ENCODE measurements around the gene PRPF19. TPM values are rescaled to one million over a fixed set of nuclear protein-coding genes. Genes with fewer than 3 reads are reported as not detected.

The PRPF19 gene
- total and polyA plus RNA-seq, 4 experiments from 2014 or later, result 10.8 to 99.2 (median 57.2) TPM

DNA sequence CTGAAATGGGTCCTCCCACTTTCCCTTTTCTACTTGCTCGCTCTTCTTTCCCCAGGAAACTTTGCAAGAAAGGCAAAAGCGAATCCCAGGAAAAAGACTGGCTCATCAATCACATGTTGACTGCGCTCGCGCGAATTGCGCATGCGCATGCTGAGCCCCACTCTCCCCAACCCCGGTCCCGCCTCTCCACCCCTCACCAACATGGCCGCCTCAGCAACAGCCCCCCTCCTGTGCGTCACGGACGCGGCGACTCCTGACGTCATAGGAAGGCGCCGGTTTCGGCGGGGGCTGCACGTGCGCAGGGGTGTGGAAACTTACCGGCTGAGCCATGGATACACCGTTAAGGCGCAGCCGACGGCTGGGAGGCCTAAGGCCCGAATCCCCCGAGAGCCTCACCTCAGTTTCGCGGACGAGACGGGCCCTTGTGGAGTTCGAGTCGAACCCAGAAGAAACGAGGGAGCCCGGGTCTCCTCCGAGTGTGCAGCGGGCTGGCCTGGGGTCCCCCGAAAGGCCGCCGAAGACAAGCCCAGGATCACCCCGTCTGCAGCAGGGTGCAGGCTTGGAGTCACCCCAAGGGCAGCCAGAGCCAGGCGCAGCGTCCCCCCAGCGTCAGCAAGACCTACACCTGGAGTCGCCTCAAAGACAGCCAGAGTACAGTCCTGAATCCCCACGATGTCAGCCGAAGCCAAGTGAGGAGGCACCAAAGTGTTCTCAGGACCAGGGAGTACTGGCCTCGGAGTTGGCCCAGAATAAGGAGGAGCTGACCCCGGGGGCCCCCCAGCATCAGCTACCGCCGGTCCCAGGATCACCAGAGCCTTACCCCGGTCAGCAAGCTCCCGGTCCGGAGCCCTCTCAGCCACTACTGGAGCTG, 64.4 kb downstream of the PRPF19 start, which contains the start of gene CCDC86:
TSS of gene CCDC86 (plus strand) at position 317 of the 871 bp plus-strand sequence. CDS start at position 329, 12 bp downstream.
- peak within 1 kb of the TSS; percentile 93 to 99 (median 97) for H3K27ac Mint-ChIP-seq
- H3K4me3 ChIP-seq (ENCODE audit: low read length in 2 of 2), result peak within 1 kb of the TSS; percentile 69 to 87
- peaks cover 0 to 3% (median 0%) of the 10 kb centered on the region in 8 donors for H3K9me3 Mint-ChIP-seq
- H3K27ac ChIP-seq (ENCODE audit: low read depth, low read length), result peak within 1 kb of the TSS; percentile 68
- H3K4me1 Mint-ChIP-seq, result peaks cover 31 to 53% (median 43%) of the 10 kb centered on the region in 4 donors
- peaks cover 38% of the 10 kb centered on the region for H3K4me1 ChIP-seq (ENCODE audit: insufficient read depth, low read length)
- peak within 1 kb of the TSS; percentile 89 to 99 (median 96) for H3K4me3 Mint-ChIP-seq
- CTCF ChIA-PET (ENCODE audit: partially characterized antibody), result interaction anchor here (0.7 to 2.0 kb wide), 6 partner anchors 9 to 345 kb away, joined by 3 to 10 read pairs (median 4); no protein-coding TSS in a partner anchor
- no peaks in the 10 kb centered on the region for H3K27me3 ChIP-seq (ENCODE audit: insufficient read depth, low read length)
- intact Hi-C loops (cut with micrococcal nuclease), result loop anchor here (1.0 kb wide), 2 partner anchors 64 to 319 kb away; partner anchors contain the start of genes PRPF19 and VPS37C
- peaks cover 4 to 16% of the 10 kb centered on the region in 2 donors for H3K36me3 Mint-ChIP-seq
- H3K9me3 ChIP-seq (ENCODE audit: control insufficient read depth in 1 of 2, low read length in 2 of 2), result no peaks in the 10 kb centered on the region
- no peaks in the 10 kb centered on the region for H3K27me3 Mint-ChIP-seq
- DNase-seq, result peak; percentile 97 to 100 (median 98)
- POLR2A ChIA-PET (ENCODE audit: partially characterized antibody), result interaction anchor here (0.5 to 1.3 kb wide), 6 partner anchors 19 to 200 kb away, joined by 3 to 5 read pairs (median 4); no protein-coding TSS in a partner anchor
- no peaks in the 10 kb centered on the region for H3K36me3 ChIP-seq (ENCODE audit: insufficient read depth, low read length)

Other genes with a start within 250 kb of the PRPF19 start
- not detected for gene MS4A8, start 207.0 kb downstream of the PRPF19 start, total RNA-seq
- not detected for gene MS4A8, start 207.0 kb downstream of the PRPF19 start, polyA plus RNA-seq
- gene MS4A18, start 181.9 kb downstream of the PRPF19 start, total RNA-seq, result not detected
- gene MS4A18, start 181.9 kb downstream of the PRPF19 start, polyA plus RNA-seq, result not detected
- not detected for gene MS4A15, start 149.7 kb downstream of the PRPF19 start, total RNA-seq
- not detected for gene MS4A15, start 149.7 kb downstream of the PRPF19 start, polyA plus RNA-seq
- not detected for gene MS4A10, start 121.3 kb downstream of the PRPF19 start, total RNA-seq
- not detected for gene MS4A10, start 121.3 kb downstream of the PRPF19 start, polyA plus RNA-seq
- 1 to 10 TPM; 7.5 to 9.6 TPM for gene CCDC86, start 64.5 kb downstream of the PRPF19 start, total RNA-seq
- 10 to 100 TPM; 12.5 to 17.2 TPM for gene CCDC86, start 64.5 kb downstream of the PRPF19 start, polyA plus RNA-seq
- 1 to 10 TPM; 3.6 TPM for gene PTGDR2, start 50.6 kb downstream of the PRPF19 start, total RNA-seq
- 1 to 10 TPM; 1.9 to 3.5 TPM for gene PTGDR2, start 50.6 kb downstream of the PRPF19 start, polyA plus RNA-seq
- under 1 TPM; 0.33 to 0.41 TPM for gene ZP1, start 39.0 kb downstream of the PRPF19 start, total RNA-seq
- gene ZP1, start 39.0 kb downstream of the PRPF19 start, polyA plus RNA-seq, result under 1 TPM in 1 of 2 donors, not detected in 1; 0.50 TPM
- gene TMEM109, start 7.6 kb upstream of the PRPF19 start, total RNA-seq, result 10 to 100 TPM; 66.9 to 68.0 TPM
- gene TMEM109, start 7.6 kb upstream of the PRPF19 start, polyA plus RNA-seq, result 100 to 1,000 TPM; 195 to 333 TPM
- gene TMEM132A, start 17.9 kb upstream of the PRPF19 start, total RNA-seq, result under 1 TPM; 0.78 to 0.93 TPM
- not detected for gene TMEM132A, start 17.9 kb upstream of the PRPF19 start, polyA plus RNA-seq
- 1 to 10 TPM; 4.6 to 5.4 TPM for gene SLC15A3, start 45.6 kb upstream of the PRPF19 start, total RNA-seq
- gene SLC15A3, start 45.6 kb upstream of the PRPF19 start, polyA plus RNA-seq, result under 1 TPM in 1 of 2 donors, not detected in 1; 0.29 TPM
- gene CD6, start 65.1 kb upstream of the PRPF19 start, total RNA-seq, result 100 to 1,000 TPM; 414 to 428 TPM
- gene CD6, start 65.1 kb upstream of the PRPF19 start, polyA plus RNA-seq, result 100 to 1,000 TPM; 281 to 298 TPM
- gene CD5, start 195.9 kb upstream of the PRPF19 start, total RNA-seq, result 100 to 1,000 TPM; 283 to 289 TPM
- 100 to 1,000 TPM; 170 to 323 TPM for gene CD5, start 195.9 kb upstream of the PRPF19 start, polyA plus RNA-seq